GM18867 (cell line): Measurements from ENCODE around the gene ADGRF1.
"Not testable (repeated sequence)": the region's sequence is repeated elsewhere in the genome, so short reads cannot be mapped to it uniquely, and the experiment has no call there.

Experiments used
- ATAC-seq: cut with Tn5 transposase; IDR thresholded peaks from one replicate; pipeline ENCODE4 v1.9.1; 2021; ENCODE audit warnings: mild to moderate bottlenecking, moderate library complexity; ENCODE audit not compliant: unreplicated experiment

ADGRF1 gene

GRCh38 chr6:47023573-47023972 lies 18.6 kb downstream of the ADGRF1 start:
- ATAC-seq, result no peak

- ATAC-seq, result no peak
Observed at GRCh38 chr6:47022191-47022590, 19.9 kb downstream of the ADGRF1 start.

GRCh38 chr6:47019941-47020340 lies 22.2 kb downstream of the ADGRF1 start:
- ATAC-seq, result no peak

GRCh38 chr6:47016909-47017308 lies 25.2 kb downstream of the ADGRF1 start:
- ATAC-seq, result no peak

GRCh38 chr6:47016261-47016660 lies 25.9 kb downstream of the ADGRF1 start:
- ATAC-seq, result no peak

- no peak for ATAC-seq
Observed at GRCh38 chr6:47014401-47014800, 27.7 kb downstream of the ADGRF1 start.

- ATAC-seq, result no peak
Observed at GRCh38 chr6:47009583-47009982, 32.5 kb downstream of the ADGRF1 start.

GRCh38 chr6:47008397-47008763 lies 33.8 kb downstream of the ADGRF1 start:
- no peak for ATAC-seq

- ATAC-seq, result no peak
Observed at GRCh38 chr6:47007657-47008396, 34.3 kb downstream of the ADGRF1 start.

GRCh38 chr6:47005486-47005885 lies 36.6 kb downstream of the ADGRF1 start:
- no peak for ATAC-seq

GRCh38 chr6:47004463-47004862 lies 37.7 kb downstream of the ADGRF1 start:
- no peak for ATAC-seq

- ATAC-seq, result no peak
Observed at GRCh38 chr6:47000842-47001241, 41.3 kb downstream of the ADGRF1 start.

- ATAC-seq, result no peak
Observed at GRCh38 chr6:46998436-46999017, 43.6 kb downstream of the ADGRF1 start.

- ATAC-seq, result no peak
Observed at GRCh38 chr6:46997646-46998045, 44.5 kb downstream of the ADGRF1 start.

- no peak for ATAC-seq
Observed at GRCh38 chr6:46996860-46997641, 45.1 kb downstream of the ADGRF1 start.

- no peak for ATAC-seq
Observed at GRCh38 chr6:46994933-46995332, 47.2 kb downstream of the ADGRF1 start.

- ATAC-seq, result no peak
Observed at GRCh38 chr6:46993846-46994245, 48.3 kb downstream of the ADGRF1 start.

GRCh38 chr6:46992391-46992790 lies 49.7 kb downstream of the ADGRF1 start:
- ATAC-seq, result not testable (repeated sequence)

GRCh38 chr6:46990818-46991510 lies 51.2 kb downstream of the ADGRF1 start:
- ATAC-seq, result not testable (repeated sequence)

GRCh38 chr6:46990031-46990644 lies 52.0 kb downstream of the ADGRF1 start:
- no peak for ATAC-seq

GRCh38 chr6:46989398-46989797 lies 52.7 kb downstream of the ADGRF1 start:
- no peak for ATAC-seq
